Naive thymus-derived CD8-positive, alpha-beta T cell (primary cell): Measurements from ENCODE around the gene KCNC3. TPM values are rescaled to one million over a fixed set of nuclear protein-coding genes. Genes with fewer than 3 reads are reported as not detected.
"Not testable (repeated sequence)": the region's sequence is repeated elsewhere in the genome, so short reads cannot be mapped to it uniquely, and the experiment has no call there.

Experiments
- ATAC-seq, 2 donors: fragments of 150-1000 bp; cut with Tn5 transposase in 1 of 2; sonication (Bioruptor Pico), chemical (Tn5 transposase) in 1 of 2; 1 replicate in 1 of 2; 2 replicates in 1 of 2; pipeline ENCODE4 v1.10.0; 2021; ENCODE audit warnings: mild to moderate bottlenecking in 2 of 2, moderate library complexity in 2 of 2
- POLR2A ChIA-PET: fragments of 350-600 bp; sonication (Branson Sonifier 250); formaldehyde crosslinking; loops from one replicate; lab custom pipeline; 2021; ENCODE audit warnings: antibody characterized with exemption; lab: Charles Lee
- DNase-seq, 10 donors: peaks; one replicate each; pipeline versions ENCODE4 v3.0.0 to v3.0.0-alpha.2; 2020 to 2022
- H3K27ac Mint-ChIP-seq, 10 donors: one replicate each; pipeline ENCODE4 v1.8.0; 2020 to 2022; ENCODE audit warnings: mild to moderate bottlenecking in 10 of 10, mixed read lengths in 10 of 10, moderate library complexity in 4 of 10, inconsistent platforms in 1 of 10
- H3K27me3 Mint-ChIP-seq, 5 donors: one replicate each; pipeline ENCODE4 v1.8.0; 2021 to 2022; ENCODE audit warnings: mixed read lengths in 5 of 5
- H3K36me3 Mint-ChIP-seq, 3 donors: one replicate each; pipeline ENCODE4 v1.8.0; 2020 to 2022; ENCODE audit warnings: mixed read lengths in 3 of 3, mild to moderate bottlenecking in 2 of 3, inconsistent platforms in 1 of 3
- H3K4me1 Mint-ChIP-seq, 4 donors: one replicate each; pipeline ENCODE4 v1.8.0; 2021 to 2022; ENCODE audit warnings: mixed read lengths in 4 of 4
- H3K4me3 Mint-ChIP-seq, 10 donors: one replicate each; pipeline ENCODE4 v1.8.0; 2020 to 2022; ENCODE audit warnings: mild to moderate bottlenecking in 10 of 10, mixed read lengths in 10 of 10, moderate library complexity in 6 of 10, inconsistent platforms in 1 of 10
- H3K9me3 Mint-ChIP-seq, 9 donors: one replicate each; pipeline ENCODE4 v1.8.0; 2020 to 2022; ENCODE audit warnings: mixed read lengths in 9 of 9, mild to moderate bottlenecking in 3 of 9, inconsistent platforms in 1 of 9, moderate library complexity in 1 of 9
- polyA plus RNA-seq, 3 donors: library from polyadenylated mRNA; unstranded; fragments of 300-500 nt; fragmentation: Illumina TruSeq; gene quantifications; one replicate each; pipeline ENCODE4 v1.2.3, GENCODE V29; 2021
- total RNA-seq, 8 experiments: library from RNA in 2 of 8; stranded (reverse) in 2 of 8; gene quantifications; one replicate each; pipeline ENCODE4 v1.2.3 and lab custom pipeline; 2021 to 2026

Gene KCNC3
- total and polyA plus RNA-seq, 5 experiments from 2014 or later: 0.73 to 0.80 TPM; not detected in 3

DNA sequence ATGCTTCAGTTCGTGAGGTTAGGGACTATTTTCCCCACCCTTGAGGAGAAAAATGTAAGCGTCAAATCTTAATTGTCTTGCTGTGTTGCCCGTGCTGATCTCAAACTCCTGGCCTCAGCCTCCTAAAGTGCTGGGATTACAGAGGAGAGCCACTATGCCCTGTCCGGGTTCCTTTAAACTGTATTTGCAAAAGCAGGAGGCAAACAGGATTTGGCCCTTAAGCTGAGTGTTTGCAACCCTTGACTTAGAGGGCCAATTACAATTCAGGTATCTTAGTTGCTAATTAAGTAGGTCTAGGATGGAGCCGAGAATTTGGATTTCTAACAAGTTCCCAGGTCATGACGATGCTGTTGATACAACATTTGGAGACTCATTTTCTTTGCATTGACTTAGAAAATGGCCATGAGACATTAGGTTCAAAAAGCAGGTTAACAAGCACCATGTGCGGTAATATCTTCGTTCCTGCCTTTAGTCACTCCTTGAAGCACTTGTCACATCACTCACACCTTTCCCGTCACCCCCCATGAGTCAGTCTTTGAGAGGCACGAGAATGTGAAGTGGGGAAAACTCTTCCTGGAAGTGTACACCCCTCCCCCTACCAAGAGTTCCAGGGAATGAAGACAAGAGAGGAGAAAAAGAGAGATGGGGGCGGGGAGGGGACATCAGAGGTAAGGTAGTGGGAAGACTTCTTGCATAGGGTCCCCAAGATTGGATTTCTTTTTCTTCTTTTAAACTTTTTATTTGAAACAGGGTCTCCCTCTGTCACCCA lies 33.7 kb upstream of the KCNC3 start:
- no peak for ATAC-seq
- peak overlapping the region in 9 of 10 donors; percentile 11 to 85 (median 66) for H3K27ac Mint-ChIP-seq
- H3K36me3 Mint-ChIP-seq: no peaks in the 10 kb centered on the region
- POLR2A ChIA-PET: interaction anchor here (0.9 to 2.4 kb wide), 2 partner anchors 13 kb away, joined by 4 to 6 read pairs; partner anchors contain the start of gene NR1H2
- H3K4me3 Mint-ChIP-seq: peak overlapping the region in 8 of 10 donors; percentile 26 to 70 (median 56)
- no peaks in the 10 kb centered on the region for H3K27me3 Mint-ChIP-seq
- DNase-seq: no peak
- H3K4me1 Mint-ChIP-seq: peaks cover 41 to 83% (median 77%) of the 10 kb centered on the region in 4 donors
- no peaks in the 10 kb centered on the region for H3K9me3 Mint-ChIP-seq

DNA sequence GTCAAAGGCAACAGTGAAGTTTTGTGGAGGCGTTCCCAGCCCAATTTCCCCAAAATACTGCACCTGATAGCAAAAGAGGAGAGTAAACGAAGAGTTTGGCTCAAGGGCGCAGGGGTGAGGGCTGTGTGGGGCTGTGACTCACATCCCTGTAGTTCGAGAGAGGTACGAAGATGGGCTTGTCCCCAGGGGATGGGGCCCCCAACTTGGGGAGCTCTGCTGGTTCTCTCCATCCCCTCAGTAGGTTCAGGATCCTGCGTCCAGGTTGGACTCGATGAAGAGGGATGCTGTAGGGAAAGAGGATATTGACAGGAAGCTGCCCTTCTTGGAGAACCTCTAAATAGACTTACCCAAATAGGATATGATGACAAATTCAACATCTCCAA lies 32.8 kb upstream of the KCNC3 start:
- H3K9me3 Mint-ChIP-seq: no peaks in the 10 kb centered on the region
- H3K27me3 Mint-ChIP-seq: no peaks in the 10 kb centered on the region
- POLR2A ChIA-PET: interaction anchor here (0.9 to 2.4 kb wide), 3 partner anchors 8 to 15 kb away, joined by 3 to 6 read pairs (median 4); partner anchors contain the start of gene NR1H2
- no peaks in the 10 kb centered on the region for H3K36me3 Mint-ChIP-seq
- H3K4me3 Mint-ChIP-seq: peak overlapping the region in 2 of 10 donors; percentile 18 to 21
- H3K27ac Mint-ChIP-seq: peak overlapping the region in 4 of 10 donors; percentile 9 to 68 (median 42)
- no peak for DNase-seq
- no peak for ATAC-seq
- peaks cover 42 to 80% (median 77%) of the 10 kb centered on the region in 4 donors for H3K4me1 Mint-ChIP-seq

DNA sequence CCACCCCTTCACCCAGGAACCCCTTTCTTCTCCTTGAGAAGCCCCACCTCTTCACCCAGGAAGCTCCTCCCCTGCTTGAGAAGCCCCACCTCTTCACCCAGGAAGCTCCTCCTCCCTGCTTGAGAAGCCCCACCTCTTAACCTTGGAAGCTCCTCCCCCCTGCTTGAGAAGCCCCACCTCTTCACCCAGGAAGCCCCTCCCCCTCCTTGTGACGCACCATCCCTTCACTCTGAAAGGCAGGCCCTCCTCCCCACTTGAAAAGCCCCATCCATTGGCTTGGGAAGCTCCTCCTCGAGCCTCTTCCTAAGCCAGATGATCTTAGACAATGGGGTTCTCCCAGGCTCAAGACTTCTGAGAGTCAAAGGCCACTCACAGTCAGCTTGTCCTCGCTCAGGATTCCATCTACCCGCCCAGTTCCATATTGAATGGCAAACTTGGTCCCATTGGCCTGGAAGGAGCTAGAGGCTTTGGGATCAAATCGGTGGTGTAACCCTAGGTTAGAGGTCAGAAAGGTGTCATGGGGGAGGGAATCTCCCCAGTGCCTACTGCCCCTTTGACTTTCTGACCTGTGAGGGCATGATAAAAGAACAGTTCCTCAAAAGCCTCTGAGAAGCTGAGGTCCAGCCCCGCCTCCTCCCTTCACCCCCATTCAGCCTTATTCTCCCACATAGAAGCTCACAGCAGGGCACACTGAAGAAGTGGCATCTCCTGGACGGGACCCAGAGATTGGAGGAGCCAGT lies 32.3 kb upstream of the KCNC3 start:
- POLR2A ChIA-PET: interaction anchor here (0.9 to 2.4 kb wide), 3 partner anchors 9 to 16 kb away, joined by 3 to 6 read pairs (median 4); partner anchors contain the start of gene NR1H2

DNA sequence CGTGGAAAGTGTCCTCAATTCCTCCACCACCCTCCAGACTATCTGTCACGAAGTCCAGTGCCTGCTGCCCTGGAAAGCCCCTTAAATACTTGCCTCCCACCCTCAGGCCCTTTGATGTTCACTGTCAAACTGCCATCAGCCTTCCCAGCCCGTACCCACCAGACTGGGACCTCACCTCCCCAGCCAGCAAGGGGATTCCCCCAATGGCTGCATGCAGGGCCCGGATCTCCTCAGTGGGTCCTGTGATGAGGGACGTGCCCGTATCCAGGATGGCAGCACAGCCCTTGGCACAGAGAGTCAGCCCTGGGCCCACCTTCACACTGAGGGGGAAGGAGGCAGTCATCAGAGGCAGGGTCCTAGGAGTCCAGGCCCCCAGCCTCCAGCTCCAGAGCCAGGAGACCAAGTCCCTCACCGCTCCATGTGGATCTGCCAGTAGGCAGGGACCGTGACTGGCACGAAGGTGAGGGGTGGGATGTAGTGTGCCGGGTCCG lies 30.2 kb upstream of the KCNC3 start:
- H3K36me3 Mint-ChIP-seq: no peaks in the 10 kb centered on the region
- peaks cover 35 to 66% (median 62%) of the 10 kb centered on the region in 4 donors for H3K4me1 Mint-ChIP-seq
- DNase-seq (no peak), ATAC-seq (no peak)
- peak overlapping the region; percentile 3 to 96 (median 91) for H3K4me3 Mint-ChIP-seq
- peak overlapping the region; percentile 92 to 99 (median 98) for H3K27ac Mint-ChIP-seq
- H3K27me3 Mint-ChIP-seq: peaks cover 0 to 1% (median 0%) of the 10 kb centered on the region in 5 donors
- no peaks in the 10 kb centered on the region for H3K9me3 Mint-ChIP-seq
- POLR2A ChIA-PET: interaction anchor here (0.5 to 3.4 kb wide), 7 partner anchors 9 to 801 kb away, joined by 3 to 43 read pairs (median 15); partner anchors contain the start of genes JOSD2, NR1H2 and POLD1

More for the DNA sequence above, 32.3 kb upstream of the KCNC3 start:
- no peak for ATAC-seq
- Mint-ChIP-seq H3K9me3 (no peaks in the 10 kb centered on the region), H3K4me3 (peak overlapping the region in 3 of 10 donors; percentile 18 to 40 (median 21)), H3K4me1 (peaks cover 44 to 82% (median 80%) of the 10 kb centered on the region in 4 donors), H3K27me3 (no peaks in the 10 kb centered on the region), H3K36me3 (no peaks in the 10 kb centered on the region), H3K27ac (peak overlapping the region in 5 of 10 donors; percentile 20 to 69 (median 62))
- no peak for DNase-seq

DNA sequence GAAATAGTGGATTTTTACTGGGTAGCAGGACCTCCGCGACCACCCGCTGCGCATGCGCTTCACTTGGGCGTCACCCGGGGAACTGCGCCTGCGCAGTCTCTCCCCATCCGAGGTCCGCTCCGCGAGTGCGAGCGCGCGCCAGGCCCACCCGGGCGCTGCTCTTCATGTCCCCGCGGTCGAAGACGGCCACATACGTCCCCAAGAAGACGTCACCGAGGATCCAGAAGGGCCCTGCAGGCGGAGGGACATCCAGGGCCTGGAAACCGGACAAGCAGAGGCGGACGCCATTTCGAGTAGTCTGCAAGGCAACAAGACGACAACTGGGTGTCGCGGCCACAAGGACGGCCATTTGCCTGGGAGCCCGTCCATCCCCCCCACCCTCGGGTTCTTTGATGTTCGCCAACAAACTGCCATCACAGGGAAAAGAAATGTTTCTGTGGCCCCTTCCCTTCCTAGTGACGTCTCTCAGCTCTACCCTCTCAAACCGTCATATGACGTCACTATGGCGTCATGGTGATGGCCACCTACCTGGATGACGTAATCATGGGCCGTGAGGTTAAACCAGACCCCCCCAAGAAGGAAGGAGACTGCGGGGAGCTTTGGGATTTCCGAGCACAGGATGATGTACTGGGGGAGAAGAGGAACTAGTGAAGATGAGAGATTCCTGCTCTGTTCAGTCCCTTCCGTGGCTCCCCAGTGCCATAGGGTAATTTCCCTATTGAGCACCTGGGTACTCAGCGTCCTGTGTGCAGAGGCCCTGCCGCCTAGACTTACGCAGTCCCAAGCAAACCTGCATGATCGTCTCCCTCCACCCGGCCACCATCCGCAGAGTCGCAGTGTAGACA lies 29.5 kb upstream of the KCNC3 start:
- peak; percentile 25 to 28 for ATAC-seq
- Mint-ChIP-seq H3K36me3 (no peaks in the 10 kb centered on the region), H3K27ac (peak overlapping the region; percentile 92 to 99 (median 98)), H3K27me3 (peaks cover 0 to 1% (median 0%) of the 10 kb centered on the region in 5 donors), H3K4me3 (peak overlapping the region; percentile 91 to 96 (median 91)), H3K4me1 (peaks cover 33 to 63% (median 57%) of the 10 kb centered on the region in 4 donors), H3K9me3 (no peaks in the 10 kb centered on the region)
- POLR2A ChIA-PET: interaction anchor here (0.8 to 3.4 kb wide), 11 partner anchors 9 to 483 kb away, joined by 3 to 43 read pairs (median 7); partner anchors contain the start of genes JOSD2, NR1H2 and POLD1
- peak; percentile 65 to 87 (median 73) for DNase-seq

DNA sequence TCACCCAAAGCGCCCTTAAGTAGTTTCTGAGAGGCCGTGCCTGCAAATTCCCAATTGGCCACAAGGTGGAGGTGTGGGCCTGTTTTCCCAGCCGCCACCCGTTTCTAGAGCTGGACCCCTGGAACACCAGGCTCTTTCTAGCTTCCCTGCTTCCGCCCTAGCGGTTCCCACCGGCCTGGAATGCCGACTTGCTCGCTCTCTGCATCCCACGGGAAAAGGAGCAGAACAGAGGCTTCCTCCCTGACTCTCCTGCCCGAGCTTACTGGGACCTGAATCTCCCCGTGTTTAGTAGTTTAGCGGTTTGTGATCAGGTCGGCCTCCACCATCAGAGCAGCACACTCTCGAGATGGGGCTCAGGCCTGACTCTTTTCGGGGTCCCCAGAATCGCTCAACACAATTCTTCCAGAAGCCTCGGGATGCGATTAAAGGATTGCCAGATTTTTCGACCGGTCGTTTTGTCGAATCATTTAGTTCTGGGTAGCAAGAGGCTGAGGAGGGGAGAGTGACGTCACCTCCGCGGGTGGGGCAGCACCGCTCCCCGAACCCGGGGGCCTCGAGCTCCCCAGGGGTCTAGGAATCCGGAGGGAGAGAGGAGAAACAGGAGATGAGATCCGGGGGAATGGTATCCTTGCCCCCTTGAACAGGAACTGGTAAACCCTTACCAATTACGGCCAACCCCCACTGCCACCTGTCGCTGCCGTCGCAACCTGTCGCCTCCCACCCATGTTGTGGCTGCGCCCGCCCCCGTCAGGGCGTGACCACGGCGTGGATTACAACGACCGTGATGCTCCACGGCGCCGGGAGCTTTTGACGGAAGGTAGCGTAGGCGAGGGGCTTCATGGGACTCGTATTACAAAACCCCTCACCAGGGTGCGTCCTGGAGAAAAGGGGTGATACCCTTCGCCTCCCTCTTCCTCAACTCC lies 28.3 kb upstream of the KCNC3 start:
- peaks cover 27 to 51% (median 46%) of the 10 kb centered on the region in 4 donors for H3K4me1 Mint-ChIP-seq
- no peaks in the 10 kb centered on the region for H3K9me3 Mint-ChIP-seq
- POLR2A ChIA-PET: interaction anchor here (0.8 to 3.4 kb wide), 23 partner anchors 10 to 1832 kb away, joined by 3 to 43 read pairs (median 4); partner anchors contain the start of genes CLEC11A, EMC10, GARIN5A and JOSD2
- peak; percentile 71 to 94 (median 88) for DNase-seq
- peaks cover 0 to 2% (median 0%) of the 10 kb centered on the region in 5 donors for H3K27me3 Mint-ChIP-seq
- no peaks in the 10 kb centered on the region for H3K36me3 Mint-ChIP-seq
- peak overlapping the region; percentile 92 to 99 (median 98) for H3K27ac Mint-ChIP-seq
- peak overlapping the region; percentile 91 to 96 (median 91) for H3K4me3 Mint-ChIP-seq
- ATAC-seq: peak; percentile 87

DNA sequence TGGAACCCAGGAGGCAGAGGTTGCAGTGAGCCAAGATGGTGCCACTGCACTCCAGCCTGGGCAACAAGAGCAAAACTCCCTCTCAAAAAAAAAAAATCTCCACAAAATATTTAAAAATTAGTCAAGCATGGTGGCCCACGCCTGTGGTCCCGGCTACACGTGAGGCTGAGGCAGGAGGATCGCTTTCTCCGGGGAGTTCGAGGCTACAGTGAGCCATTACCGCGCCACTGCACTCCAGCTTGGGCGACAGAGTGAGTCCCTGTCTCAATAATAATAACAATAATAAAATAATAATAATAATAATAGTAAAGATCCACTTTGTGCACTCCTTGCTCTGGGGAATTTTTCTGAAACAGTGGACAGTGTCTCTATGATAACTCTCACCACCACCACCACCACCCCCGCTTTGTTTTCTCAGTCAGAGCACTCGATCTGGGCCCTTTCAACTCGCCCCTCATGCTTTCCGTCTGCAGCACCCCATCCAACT lies 27.6 kb upstream of the KCNC3 start:
- peaks cover 23 to 44% (median 39%) of the 10 kb centered on the region in 4 donors for H3K4me1 Mint-ChIP-seq
- H3K4me3 Mint-ChIP-seq: peak overlapping the region in 9 of 10 donors; percentile 91 to 96 (median 91)
- no peaks in the 10 kb centered on the region for H3K9me3 Mint-ChIP-seq
- peaks cover 0 to 2% (median 0%) of the 10 kb centered on the region in 5 donors for H3K27me3 Mint-ChIP-seq
- peak overlapping the region in 8 of 10 donors; percentile 92 to 99 (median 98) for H3K27ac Mint-ChIP-seq
- POLR2A ChIA-PET: interaction anchor here (0.7 to 3.4 kb wide), 16 partner anchors 11 to 565 kb away, joined by 3 to 43 read pairs (median 6); partner anchors contain the start of genes EMC10, GARIN5A, JOSD2 and NR1H2
- ATAC-seq (no peak), DNase-seq (no peak)
- no peaks in the 10 kb centered on the region for H3K36me3 Mint-ChIP-seq

DNA sequence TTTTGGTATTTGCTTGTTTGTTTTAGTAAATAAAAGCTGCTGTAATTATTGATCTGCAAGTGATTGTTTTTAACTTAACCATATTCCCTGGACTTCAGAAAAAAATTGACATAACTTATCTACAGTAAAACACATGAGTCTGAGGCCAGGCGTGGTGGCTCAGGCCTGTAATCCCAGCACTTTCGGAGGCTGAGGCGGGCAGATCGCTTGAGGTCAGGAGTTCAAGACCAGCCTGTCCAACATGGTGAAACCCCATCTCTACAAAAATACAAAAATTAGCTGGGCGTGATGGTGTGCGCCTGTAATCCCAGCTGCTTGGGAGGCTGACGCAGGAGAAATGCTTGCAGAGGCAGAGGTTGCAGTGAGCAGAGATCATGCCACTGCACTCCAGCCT lies 24.3 kb upstream of the KCNC3 start:
- POLR2A ChIA-PET, H3K27me3 Mint-ChIP-seq, H3K36me3 Mint-ChIP-seq, ATAC-seq, H3K4me3 Mint-ChIP-seq, H3K27ac Mint-ChIP-seq, H3K9me3 Mint-ChIP-seq, DNase-seq: not testable (repeated sequence)
- peaks cover 6 to 13% (median 10%) of the 10 kb centered on the region in 4 donors for H3K4me1 Mint-ChIP-seq

DNA sequence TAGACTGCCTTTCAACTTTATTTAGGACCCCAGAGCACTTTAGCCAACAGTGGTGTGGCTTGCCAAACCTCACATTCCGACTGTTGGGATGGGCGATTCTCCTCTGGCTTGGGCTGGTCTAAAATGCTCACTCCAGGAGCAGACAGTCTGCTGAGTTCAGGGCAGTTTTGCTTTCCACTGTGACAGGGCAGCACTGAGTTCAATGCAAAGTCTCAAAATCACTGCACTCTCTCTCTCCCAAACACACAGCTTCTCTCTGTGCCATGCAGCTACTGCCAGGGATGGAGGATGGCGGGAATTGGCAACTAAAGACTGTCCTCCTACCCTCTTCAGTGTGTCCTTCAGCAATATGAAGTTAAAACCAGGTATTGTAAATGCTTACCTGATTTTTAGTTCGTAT lies 23.1 kb upstream of the KCNC3 start:
- ATAC-seq: no peak
- H3K36me3 Mint-ChIP-seq: no peaks in the 10 kb centered on the region
- peaks cover 0 to 5% (median 0%) of the 10 kb centered on the region in 5 donors for H3K27me3 Mint-ChIP-seq
- H3K4me1 Mint-ChIP-seq: peaks cover 4 to 16% (median 5%) of the 10 kb centered on the region in 4 donors
- H3K27ac Mint-ChIP-seq: peak overlapping the region in 1 of 10 donors; percentile 4
- POLR2A ChIA-PET: no interaction called here
- H3K9me3 Mint-ChIP-seq: no peaks in the 10 kb centered on the region
- DNase-seq: no peak
- H3K4me3 Mint-ChIP-seq: no peak overlapping the region

DNA sequence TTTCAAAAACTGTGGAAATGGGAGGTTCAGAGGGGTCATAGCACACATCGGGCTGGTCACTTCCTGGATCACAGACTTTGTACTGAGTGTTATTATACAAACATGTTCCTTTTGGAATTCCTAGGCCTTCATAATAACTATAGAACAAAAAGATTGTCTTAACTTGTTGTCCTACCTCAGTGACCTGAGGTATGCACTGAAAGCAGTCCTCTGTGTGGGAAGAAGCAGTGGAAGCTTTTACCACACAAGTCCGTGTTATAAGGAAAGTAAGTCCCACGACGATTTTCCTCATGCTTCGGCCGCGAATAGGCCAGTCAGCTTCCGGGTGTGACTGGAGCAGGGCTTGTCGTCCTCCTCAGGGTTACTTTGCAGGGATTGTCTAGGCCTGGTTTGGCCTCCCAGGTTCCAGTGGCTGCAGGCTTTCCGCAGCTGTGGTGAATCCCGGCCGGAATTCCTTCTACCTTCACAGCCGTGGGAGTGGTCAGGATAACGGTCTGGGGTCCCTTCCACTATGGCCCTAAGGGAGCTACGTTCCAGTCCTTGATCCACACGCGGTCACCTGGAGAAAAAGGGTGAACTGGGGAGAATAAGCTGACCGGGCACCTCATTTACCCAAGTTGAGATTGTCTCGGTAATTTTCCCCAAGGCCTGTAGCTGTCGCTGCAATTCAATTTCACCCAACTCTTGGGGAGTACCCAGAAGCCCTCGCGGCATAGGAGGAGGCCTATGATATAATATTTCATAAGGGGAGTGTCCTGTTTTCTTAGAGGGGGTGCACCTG lies 20.3 kb upstream of the KCNC3 start:
- peaks cover 0 to 14% (median 5%) of the 10 kb centered on the region in 9 donors for H3K9me3 Mint-ChIP-seq
- peaks cover 0 to 7% (median 0%) of the 10 kb centered on the region in 5 donors for H3K27me3 Mint-ChIP-seq
- POLR2A ChIA-PET: no interaction called here
- ATAC-seq (no peak), DNase-seq (no peak)
- H3K27ac Mint-ChIP-seq: no peak overlapping the region
- no peak overlapping the region for H3K4me3 Mint-ChIP-seq
- H3K4me1 Mint-ChIP-seq: peaks cover 0 to 29% (median 0%) of the 10 kb centered on the region in 4 donors
- peaks cover 0 to 5% (median 3%) of the 10 kb centered on the region in 3 donors for H3K36me3 Mint-ChIP-seq
